ENCODE results near the gene EPB41L4A.
A peak's percentile ranks its signal among the peaks of the same experiment; 100 is the strongest.

The EPB41L4A gene

GRCh38 chr5:112350626-112351025 is 68.5 kb downstream of the EPB41L4A start:
- no peak for DNase-seq

GRCh38 chr5:112349371-112349770 is 69.7 kb downstream of the EPB41L4A start:
- DNase-seq: no peak

GRCh38 chr5:112348915-112349314 is 70.2 kb downstream of the EPB41L4A start:
- DNase-seq: no peak

DNA sequence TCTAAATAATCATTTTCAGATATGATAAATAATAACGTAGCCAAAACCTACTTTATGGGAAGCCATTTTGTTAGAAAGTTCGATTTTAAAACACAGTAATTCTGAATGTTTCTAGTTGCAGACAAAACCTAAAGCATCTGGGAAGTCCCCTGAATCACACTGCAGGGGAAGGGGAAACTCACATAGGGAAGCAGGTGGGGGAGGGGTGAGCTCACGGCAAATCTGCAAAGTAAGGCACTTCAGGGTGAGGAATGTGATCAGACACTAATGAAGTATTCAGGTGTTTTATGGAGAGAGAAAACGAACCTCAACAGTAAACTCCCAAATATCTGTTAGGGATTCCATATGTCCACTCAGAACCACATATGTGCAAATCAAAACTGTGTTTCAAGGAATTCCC is 70.7 kb downstream of the EPB41L4A start:
- no peak for DNase-seq

GRCh38 chr5:112346411-112347044 is 72.5 kb downstream of the EPB41L4A start:
- DNase-seq: no peak

DNA sequence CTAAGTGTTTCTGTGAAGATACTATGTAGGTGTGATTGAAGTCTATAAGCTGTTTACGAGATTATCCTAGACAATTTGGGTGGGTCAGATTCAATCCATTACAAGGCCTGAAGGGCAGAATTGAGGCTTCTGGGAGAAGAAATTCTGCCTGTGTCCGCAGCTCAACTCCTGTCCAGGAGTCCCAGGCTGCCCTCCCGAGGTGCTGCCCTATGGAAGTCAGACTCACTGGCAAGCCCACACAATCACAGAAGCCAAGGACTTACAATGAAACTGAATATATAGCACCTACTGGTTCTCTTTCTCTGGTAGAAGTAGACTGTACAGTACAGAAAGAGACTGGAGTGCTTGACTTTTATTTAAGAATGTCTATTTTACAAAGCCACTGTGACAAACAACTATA is 74.5 kb downstream of the EPB41L4A start:
- DNase-seq: no peak

- no peak for DNase-seq
Measured at GRCh38 chr5:112342389-112342788, 76.7 kb downstream of the EPB41L4A start.

- no peak for DNase-seq
Measured at GRCh38 chr5:112339761-112340160, 79.3 kb downstream of the EPB41L4A start.

DNA sequence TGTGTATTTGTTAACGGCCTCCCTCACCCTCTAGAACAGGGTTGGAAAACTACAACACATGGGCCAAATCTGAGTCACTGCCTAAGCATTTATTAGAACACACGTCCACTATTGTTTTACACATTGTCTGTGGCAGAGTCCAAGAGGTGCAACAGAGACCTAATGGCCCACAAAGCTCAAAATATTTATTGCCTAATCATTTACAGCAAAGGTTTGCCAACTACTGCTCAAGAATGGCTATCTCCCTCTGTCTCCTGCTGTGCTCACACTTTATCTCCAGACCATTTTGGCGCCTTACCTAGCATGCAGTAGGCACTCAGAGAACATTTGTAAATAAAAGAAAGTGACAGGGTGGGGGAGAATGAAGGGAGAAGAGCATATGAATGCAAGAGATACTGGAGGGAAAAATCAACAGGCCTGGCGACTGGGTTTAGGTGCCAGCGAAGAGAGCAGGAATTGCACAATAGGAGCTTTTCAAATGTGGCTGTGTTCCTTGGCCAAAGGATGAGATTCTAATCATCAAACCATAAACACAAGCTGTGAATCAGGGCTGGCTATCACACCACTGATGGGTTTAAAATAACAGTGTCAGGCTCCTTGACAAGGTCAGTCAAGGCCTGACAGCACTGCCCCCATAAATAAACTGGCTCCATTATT is 80.3 kb downstream of the EPB41L4A start:
- DNase-seq: no peak

- no peak for DNase-seq
Measured at GRCh38 chr5:112333331-112333781, 85.7 kb downstream of the EPB41L4A start.

DNA sequence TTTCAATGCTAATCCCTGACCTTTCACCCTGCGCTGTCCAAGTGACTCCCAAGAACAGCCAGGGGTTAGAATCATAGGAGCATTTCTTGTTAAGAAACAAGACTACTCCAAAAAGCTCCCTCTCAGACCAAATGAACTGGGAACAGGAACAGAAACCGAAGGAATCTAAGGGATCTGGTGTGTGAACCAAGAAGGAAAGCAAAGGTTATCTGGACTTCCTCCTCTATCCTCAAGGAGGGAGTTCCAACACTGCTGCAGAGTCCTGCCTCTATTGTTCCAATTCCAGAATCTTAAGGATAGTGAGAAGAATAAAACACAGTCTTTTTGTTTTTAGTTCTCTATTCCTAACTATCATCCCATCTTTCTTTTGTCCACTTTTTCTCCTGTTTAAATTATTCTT is 87.2 kb downstream of the EPB41L4A start:
- DNase-seq: no peak

DNA sequence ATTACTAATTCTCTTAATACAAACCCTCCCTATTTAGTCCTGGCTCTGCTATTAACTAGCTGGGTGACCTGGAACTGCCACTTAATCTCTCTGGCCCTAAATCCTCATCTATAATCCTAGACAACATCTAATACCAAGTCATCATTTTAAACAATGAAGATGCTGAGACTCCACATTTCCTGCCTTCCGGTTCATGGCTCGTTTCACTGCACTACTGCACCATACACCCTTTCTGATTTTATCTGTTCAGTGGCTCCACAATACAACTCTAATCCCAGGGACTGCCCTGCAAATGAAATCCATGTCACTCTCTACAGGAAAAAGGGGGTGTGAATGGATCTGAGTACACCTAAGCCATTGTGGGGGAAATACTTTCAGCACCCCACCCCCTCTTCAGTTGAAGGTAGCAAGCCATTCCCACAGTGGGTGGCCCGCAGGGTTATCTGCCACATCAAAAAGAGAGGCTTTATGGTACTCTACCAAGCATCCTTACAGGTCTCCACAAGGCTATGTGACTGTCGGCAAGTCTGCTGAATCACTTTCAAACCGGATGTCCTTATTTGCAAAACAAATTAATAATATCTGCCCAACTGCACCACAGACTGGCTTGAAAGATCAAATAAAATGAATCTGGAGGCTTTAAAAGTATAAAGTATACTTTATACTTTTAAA is 89.5 kb downstream of the EPB41L4A start:
- no peak for DNase-seq

GRCh38 chr5:112323166-112323565 is 95.9 kb downstream of the EPB41L4A start:
- DNase-seq: no peak

DNA sequence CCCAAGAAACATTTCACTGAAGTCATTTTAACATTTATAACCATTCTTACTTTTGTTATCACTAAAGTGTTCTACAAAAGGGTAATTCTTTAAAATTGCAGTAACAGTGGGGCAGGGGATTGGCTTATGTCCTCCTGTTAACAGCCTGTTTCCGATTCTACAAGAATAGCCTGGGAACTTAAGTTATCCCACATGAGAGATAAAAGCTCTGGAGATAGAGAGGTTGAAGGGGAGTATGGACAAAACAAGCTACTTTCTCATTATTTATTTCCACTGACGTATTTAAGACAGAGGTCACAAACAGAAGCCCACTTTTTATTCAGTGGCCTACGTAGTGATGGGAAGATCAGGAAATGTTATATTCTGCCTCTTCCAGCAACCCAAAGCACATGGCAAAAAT is 98.7 kb downstream of the EPB41L4A start:
- DNase-seq: no peak

DNA sequence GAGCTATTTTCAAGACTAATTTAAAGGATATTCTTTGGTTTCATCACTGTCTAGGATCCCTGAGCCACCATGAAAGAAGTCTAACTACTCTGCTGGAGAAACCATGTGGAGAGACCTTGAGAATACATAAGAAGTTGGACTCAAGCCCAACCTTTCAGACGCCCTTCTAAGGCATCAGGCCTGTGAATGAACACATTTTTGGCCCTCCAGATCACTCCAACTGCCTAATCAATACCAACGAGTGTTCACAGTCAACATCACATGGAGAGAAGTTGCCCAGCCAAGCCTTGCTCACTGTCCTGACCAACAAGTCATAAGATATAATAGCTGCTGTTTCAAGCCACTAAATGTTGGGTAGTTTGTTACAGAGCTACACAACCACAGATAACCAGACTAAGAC is 100.7 kb downstream of the EPB41L4A start:
- no peak for DNase-seq

GRCh38 chr5:112317866-112318265 is 101.2 kb downstream of the EPB41L4A start:
- DNase-seq: no peak

DNA sequence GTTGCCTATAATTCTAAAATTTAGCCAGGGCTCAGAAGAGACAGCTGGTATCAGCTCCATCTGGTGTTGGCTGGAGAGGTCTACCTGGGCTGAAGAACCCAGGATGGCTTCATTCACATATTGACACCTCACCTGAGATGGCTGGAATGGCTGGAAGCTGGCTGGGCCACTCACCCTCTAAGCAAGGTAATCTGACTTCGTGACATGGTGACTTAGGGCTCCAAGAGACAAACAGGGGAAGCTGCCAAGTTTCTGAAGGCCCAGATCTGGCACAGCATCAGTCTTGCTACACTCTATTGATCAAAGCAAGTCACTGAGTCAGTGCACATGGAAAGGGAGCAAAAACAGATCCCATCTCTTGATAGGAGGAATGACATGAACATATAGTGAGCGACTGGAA is 102.3 kb downstream of the EPB41L4A start:
- DNase-seq: no peak

GRCh38 chr5:112316006-112316405 is 103.1 kb downstream of the EPB41L4A start:
- DNase-seq: no peak

- DNase-seq: no peak
Measured at GRCh38 chr5:112312295-112313275, 106.5 kb downstream of the EPB41L4A start.

- DNase-seq: no peak
Measured at GRCh38 chr5:112310746-112311145, 108.3 kb downstream of the EPB41L4A start.

DNA sequence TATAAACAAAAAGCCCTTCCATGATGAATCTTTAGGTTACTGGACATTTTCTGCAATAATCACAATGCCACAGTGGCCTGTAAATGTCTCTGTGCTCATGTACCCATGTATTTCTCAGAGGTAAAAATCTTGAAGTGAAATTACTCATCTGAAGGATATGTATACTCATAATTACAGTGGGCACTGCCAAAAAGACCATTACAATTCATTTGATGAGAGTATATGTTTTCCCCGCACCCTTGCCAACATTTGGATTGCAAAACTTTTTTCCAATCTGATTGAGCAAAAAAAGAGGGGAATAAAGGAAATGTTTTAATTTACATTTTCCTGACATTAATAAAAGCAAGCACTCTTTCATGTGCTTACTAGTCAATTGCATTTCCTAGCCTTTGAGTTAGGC is 110.5 kb downstream of the EPB41L4A start:
- no peak for DNase-seq

DNA sequence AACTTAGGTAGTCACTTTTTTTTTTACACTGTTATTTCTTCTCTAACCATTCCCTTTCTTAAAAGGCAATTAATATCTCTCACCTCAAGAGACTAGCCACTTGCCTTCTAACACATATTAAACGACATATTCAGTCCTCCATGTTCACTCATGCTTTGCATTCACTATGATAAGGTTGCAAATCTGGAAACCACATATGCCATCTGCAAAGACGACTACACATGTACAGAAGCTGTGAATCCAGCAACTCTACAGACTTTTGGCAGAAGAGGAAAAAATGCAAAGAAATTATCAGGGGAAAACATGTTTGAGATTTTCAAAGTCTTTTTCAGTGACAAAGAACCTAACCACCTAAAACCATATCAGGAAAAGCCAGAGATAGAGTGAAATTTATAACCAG is 112.1 kb downstream of the EPB41L4A start:
- peak; percentile 2 for DNase-seq

DNA sequence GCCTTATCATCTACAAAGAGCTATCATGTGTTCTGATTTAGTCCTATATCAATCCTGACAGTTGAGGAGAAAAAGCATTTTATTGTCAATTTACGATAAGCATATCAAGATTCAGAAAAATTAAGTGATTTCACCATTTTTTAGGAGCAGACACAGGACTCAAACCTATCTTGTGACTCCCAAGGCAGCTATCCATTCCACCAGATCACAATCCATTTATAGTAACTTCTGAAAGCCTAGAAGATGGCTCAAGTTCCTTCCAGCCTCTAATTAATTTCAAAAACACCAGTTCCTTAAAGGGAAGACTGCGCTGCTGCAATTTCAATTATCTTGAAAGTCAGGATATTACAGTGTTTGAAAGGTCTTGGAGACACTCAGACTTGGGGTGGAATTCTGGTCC is 114.3 kb downstream of the EPB41L4A start:
- no peak for DNase-seq
